HUES64 (cell line): ENCODE data around the gene C12orf60.

Source experiments
- H3K27ac ChIP-seq: 2 replicates; pipeline ENCODE4 v1.7.0; 2013; ENCODE audit warnings: low read depth, low read length, inconsistent platforms
- H3K27me3 ChIP-seq: 2 replicates; pipeline ENCODE4 v1.6.1; 2013; ENCODE audit warnings: mild to moderate bottlenecking, low read length; ENCODE audit not compliant: insufficient read depth
- H3K36me3 ChIP-seq: 2 replicates; pipeline ENCODE4 v1.6.1; 2013; ENCODE audit warnings: mild to moderate bottlenecking, low read length; ENCODE audit not compliant: insufficient read depth
- H3K4me1 ChIP-seq: 2 replicates; pipeline ENCODE4 v1.6.1; 2013; ENCODE audit warnings: mild to moderate bottlenecking, low read length, moderate library complexity; ENCODE audit not compliant: insufficient read depth
- H3K4me3 ChIP-seq: 2 replicates; pipeline ENCODE4 v1.5.1; 2013; ENCODE audit warnings: mild to moderate bottlenecking, low read length, moderate library complexity
- H3K9ac ChIP-seq: 2 replicates; pipeline ENCODE4 v1.6.1; 2013; ENCODE audit warnings: mild to moderate bottlenecking, low read depth, low read length
- H3K9me3 ChIP-seq: 2 replicates; pipeline ENCODE4 v1.6.1; 2013; ENCODE audit warnings: low read depth, low read length; ENCODE audit not compliant: insufficient read depth
- WGBS: fragments of 150-250, 120-280 bp; methylation state at CpG from one replicate; pipeline ENCODE4 v1.1.7; 2013; ENCODE audit warnings: missing lambda C conversion rate; 5-methylcytosine and 5-hydroxymethylcytosine counted together

The C12orf60 gene

DNA sequence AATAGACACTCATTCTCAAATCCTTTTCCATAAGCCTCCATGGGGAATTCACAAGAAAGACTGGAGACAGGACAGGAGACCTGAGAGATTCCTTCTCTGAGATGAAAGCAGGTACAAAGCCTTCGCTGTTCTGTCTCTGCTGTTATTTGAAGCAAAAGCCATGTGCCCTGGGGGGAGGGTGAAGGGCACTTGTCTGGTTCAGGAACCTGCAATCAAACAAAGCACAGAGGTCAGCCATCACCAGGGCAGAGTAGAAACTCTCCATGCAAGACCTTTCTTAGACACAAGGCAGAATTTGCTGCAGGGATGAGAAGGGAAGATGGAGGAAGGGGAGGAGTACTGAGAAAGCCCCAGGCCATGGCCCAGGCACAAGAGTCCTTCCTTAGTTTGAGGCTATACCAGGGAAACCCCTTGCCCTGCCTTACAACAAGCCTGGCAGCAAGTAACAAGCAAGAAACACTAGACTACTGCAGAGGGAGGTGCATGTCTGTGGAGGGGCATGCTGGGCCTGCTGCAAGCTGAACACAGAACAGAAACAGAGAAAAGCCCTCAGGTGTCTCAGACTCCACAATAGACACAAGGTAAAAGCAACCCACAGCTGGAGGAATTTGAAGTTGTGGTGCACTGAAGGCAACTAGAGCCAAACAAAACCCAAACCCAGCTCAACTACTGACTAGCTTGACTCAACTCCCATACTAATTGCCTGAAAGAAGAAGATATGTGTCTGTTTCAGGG, 47.6 kb downstream of the C12orf60 start:
- H3K9me3 ChIP-seq: no peaks in the 10 kb centered on the region
- no peaks in the 10 kb centered on the region for H3K36me3 ChIP-seq
- H3K4me3 ChIP-seq: no peak overlapping the region
- H3K4me1 ChIP-seq: peaks cover 21% of the 10 kb centered on the region
- no peak overlapping the region for H3K27ac ChIP-seq
- WGBS: 92% methylated on average over 1 of the region's 1 CpG
- H3K9ac ChIP-seq: no peak overlapping the region
- no peaks in the 10 kb centered on the region for H3K27me3 ChIP-seq

- Histone ChIP-seq H3K27ac (no peak overlapping the region), H3K4me3 (no peak overlapping the region), H3K9me3 (no peaks in the 10 kb centered on the region), H3K9ac (no peak overlapping the region), H3K27me3 (no peaks in the 10 kb centered on the region), H3K36me3 (no peaks in the 10 kb centered on the region), H3K4me1 (peaks cover 21% of the 10 kb centered on the region)
Observed at GRCh38 chr12:14852880-14853279, 49.4 kb downstream of the C12orf60 start.

DNA sequence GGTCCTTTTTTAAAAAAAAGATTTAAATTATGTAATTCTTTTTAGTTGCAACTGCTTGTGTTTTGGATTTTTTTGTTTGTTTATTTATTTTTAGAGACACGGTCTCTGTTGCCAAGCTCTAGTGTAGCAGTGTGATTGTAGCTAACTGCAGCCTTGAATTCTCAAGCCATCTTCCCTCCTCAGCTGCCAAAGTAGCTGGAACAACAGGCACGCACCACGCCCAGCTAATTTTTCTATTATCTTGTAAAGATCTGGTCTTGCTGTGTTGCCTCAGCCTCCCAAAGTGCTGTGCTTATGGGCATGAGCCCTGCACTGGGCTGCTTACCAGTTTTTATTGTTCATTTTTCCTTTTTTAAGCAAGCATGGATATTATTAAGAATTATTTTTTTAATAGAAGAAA, 50.5 kb downstream of the C12orf60 start:
- Histone ChIP-seq H3K27me3 (no peaks in the 10 kb centered on the region), H3K4me1 (peaks cover 21% of the 10 kb centered on the region), H3K4me3 (no peak overlapping the region), H3K9ac (no peak overlapping the region), H3K36me3 (no peaks in the 10 kb centered on the region), H3K27ac (no peak overlapping the region), H3K9me3 (no peaks in the 10 kb centered on the region)
- WGBS: 68% methylated on average over 3 of the region's 3 CpGs

DNA sequence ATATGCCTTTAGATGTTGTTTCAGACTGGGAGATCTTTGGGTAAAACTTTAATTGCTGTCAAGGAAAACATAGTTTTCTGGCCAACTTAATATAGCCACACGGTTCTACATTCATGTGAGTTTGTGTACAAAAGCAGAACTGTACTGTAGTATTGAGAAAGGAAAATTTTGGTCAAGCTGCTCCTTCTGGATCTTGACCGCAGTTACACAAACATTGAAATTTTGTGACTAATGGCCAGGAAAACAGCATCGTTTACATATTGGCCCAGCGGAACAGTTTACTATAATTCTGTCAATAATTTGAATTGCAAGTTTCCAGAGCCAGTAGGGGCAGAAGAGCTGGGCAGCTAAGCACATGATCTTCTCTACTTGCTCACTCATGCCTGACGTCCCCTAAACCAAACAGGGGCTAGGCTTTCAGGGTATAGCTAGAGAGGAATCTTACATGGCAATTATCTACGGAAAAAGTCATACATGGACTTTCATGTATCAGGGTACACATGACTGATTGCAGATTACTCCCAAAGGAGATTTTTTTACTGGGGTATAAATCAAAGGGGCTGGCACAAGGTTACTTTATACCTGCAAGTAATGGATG, 51.2 kb downstream of the C12orf60 start:
- H3K27ac ChIP-seq: no peak overlapping the region
- H3K9me3 ChIP-seq: no peaks in the 10 kb centered on the region
- H3K36me3 ChIP-seq: no peaks in the 10 kb centered on the region
- WGBS: 87% methylated on average over 6 of the region's 6 CpGs
- H3K9ac ChIP-seq: no peak overlapping the region
- H3K4me1 ChIP-seq: peaks cover 21% of the 10 kb centered on the region
- H3K4me3 ChIP-seq: no peak overlapping the region
- H3K27me3 ChIP-seq: no peaks in the 10 kb centered on the region

- Histone ChIP-seq H3K27me3 (no peaks in the 10 kb centered on the region), H3K4me3 (no peak overlapping the region), H3K36me3 (no peaks in the 10 kb centered on the region), H3K9me3 (peaks cover 12% of the 10 kb centered on the region), H3K9ac (no peak overlapping the region), H3K4me1 (peaks cover 12% of the 10 kb centered on the region), H3K27ac (no peak overlapping the region)
- WGBS: 94% methylated on average over 1 of the region's 1 CpG
Observed at GRCh38 chr12:14858513-14858912, 55.0 kb downstream of the C12orf60 start.

GRCh38 chr12:14860490-14860889, 57.0 kb downstream of the C12orf60 start:
- Histone ChIP-seq H3K9me3 (peaks cover 12% of the 10 kb centered on the region), H3K27me3 (no peaks in the 10 kb centered on the region), H3K4me3 (no peak overlapping the region), H3K4me1 (no peaks in the 10 kb centered on the region), H3K27ac (no peak overlapping the region), H3K9ac (no peak overlapping the region), H3K36me3 (no peaks in the 10 kb centered on the region)

DNA sequence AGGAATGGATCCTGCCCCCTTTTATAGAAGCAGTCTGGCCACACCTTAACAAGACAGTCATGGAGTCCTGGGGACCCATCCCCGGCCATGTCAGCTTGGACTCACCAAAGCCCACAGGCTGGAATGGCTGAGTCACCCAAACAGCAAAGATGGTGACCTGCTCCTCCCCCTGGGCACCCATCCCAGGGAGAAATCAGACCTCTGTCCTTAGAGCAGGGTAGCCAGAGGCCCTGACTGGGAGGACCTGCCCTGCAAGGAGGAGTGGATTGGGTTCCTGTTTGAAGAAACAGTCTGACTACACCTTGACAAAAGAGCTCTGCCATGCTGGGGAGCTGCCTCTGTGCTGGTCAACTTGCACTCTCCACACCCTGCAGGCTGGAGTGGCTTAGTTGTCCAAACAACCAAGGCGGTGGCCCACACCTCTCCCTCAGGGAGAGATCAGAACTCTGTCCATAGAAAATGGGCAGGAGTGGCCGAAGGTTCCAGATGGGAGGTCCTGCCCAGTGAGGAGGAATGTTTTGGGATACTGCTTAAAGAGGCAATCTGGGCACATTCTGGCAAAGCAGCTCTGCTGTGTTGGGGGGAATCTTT, 65.5 kb downstream of the C12orf60 start:
- Histone ChIP-seq H3K4me1 (no peaks in the 10 kb centered on the region), H3K9ac (no peak overlapping the region), H3K9me3 (peaks cover 19% of the 10 kb centered on the region), H3K4me3 (no peak overlapping the region), H3K36me3 (no peaks in the 10 kb centered on the region), H3K27me3 (no peaks in the 10 kb centered on the region), H3K27ac (no peak overlapping the region)
- 95% methylated on average over 3 of the region's 3 CpGs for WGBS

- H3K36me3 ChIP-seq: no peaks in the 10 kb centered on the region
- no peaks in the 10 kb centered on the region for H3K4me1 ChIP-seq
- H3K27ac ChIP-seq: no peak overlapping the region
- H3K9ac ChIP-seq: no peak overlapping the region
- 97% methylated on average over 1 of the region's 1 CpG for WGBS
- peaks cover 19% of the 10 kb centered on the region for H3K9me3 ChIP-seq
- no peak overlapping the region for H3K4me3 ChIP-seq
- no peaks in the 10 kb centered on the region for H3K27me3 ChIP-seq
Observed at GRCh38 chr12:14871247-14871646, 67.8 kb downstream of the C12orf60 start.

DNA sequence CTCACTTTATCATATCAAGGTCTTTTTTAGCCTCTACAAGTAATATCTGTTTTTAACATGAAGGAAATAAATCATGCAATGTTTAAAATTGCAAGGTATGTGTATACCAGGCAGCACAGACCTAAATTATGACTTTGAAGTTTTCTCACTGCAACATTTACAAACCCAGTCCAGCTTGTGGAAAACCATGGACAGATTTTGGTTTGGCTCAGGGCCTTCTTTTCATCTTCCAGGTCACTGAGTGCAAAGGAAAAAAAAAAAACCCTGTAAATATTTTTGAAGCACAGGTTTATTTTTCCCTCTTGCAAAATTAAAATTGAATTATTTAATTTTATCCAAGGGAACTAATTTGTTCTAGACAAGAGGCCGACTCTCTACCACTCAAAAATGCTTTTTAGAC, 68.4 kb downstream of the C12orf60 start:
- H3K9ac ChIP-seq: no peak overlapping the region
- WGBS: 75% methylated on average over 1 of the region's 1 CpG
- no peaks in the 10 kb centered on the region for H3K27me3 ChIP-seq
- H3K9me3 ChIP-seq: peaks cover 14% of the 10 kb centered on the region
- no peak overlapping the region for H3K27ac ChIP-seq
- no peaks in the 10 kb centered on the region for H3K4me1 ChIP-seq
- no peaks in the 10 kb centered on the region for H3K36me3 ChIP-seq
- H3K4me3 ChIP-seq: no peak overlapping the region

GRCh38 chr12:14873440-14874185, 70.1 kb downstream of the C12orf60 start:
- H3K9me3 ChIP-seq: no peaks in the 10 kb centered on the region

More at GRCh38 chr12:14873440-14874185, 70.1 kb downstream of the C12orf60 start:
- Histone ChIP-seq H3K4me1 (no peaks in the 10 kb centered on the region), H3K4me3 (no peak overlapping the region), H3K36me3 (no peaks in the 10 kb centered on the region), H3K27ac (no peak overlapping the region), H3K9ac (no peak overlapping the region), H3K27me3 (no peaks in the 10 kb centered on the region)
- 97% methylated on average over 1 of the region's 1 CpG for WGBS
